ELF-1 (cell line): Measurements from ENCODE around the gene PLA2G4E.
A peak's percentile ranks its signal among the peaks of the same experiment; 100 is the strongest.

Experiments used
- DNase-seq: peaks from one replicate; pipeline ENCODE4 v3.0.0-alpha.2; 2016; ENCODE audit warnings: low read depth, low spot score

The PLA2G4E gene

GRCh38 chr15:41955807-41956525 is 64.9 kb downstream of the PLA2G4E start:
- DNase-seq, result peak; percentile 76

GRCh38 chr15:41955100-41955499 is 65.7 kb downstream of the PLA2G4E start:
- DNase-seq, result no peak

- no peak for DNase-seq
Measured at GRCh38 chr15:41954036-41954435, 66.8 kb downstream of the PLA2G4E start.

GRCh38 chr15:41952013-41952563 is 68.8 kb downstream of the PLA2G4E start:
- DNase-seq, result no peak

- no peak for DNase-seq
Measured at GRCh38 chr15:41951571-41951970, 69.3 kb downstream of the PLA2G4E start.

- no peak for DNase-seq
Measured at GRCh38 chr15:41950489-41950888, 70.4 kb downstream of the PLA2G4E start.

GRCh38 chr15:41950127-41950483 is 70.7 kb downstream of the PLA2G4E start:
- DNase-seq, result peak; percentile 74

- peak; percentile 70 for DNase-seq
Measured at GRCh38 chr15:41949401-41950126, 71.3 kb downstream of the PLA2G4E start.

GRCh38 chr15:41948490-41948889 is 72.4 kb downstream of the PLA2G4E start:
- DNase-seq, result no peak

- DNase-seq, result no peak
Measured at GRCh38 chr15:41946970-41947369, 73.9 kb downstream of the PLA2G4E start.

GRCh38 chr15:41945731-41946130 is 75.1 kb downstream of the PLA2G4E start:
- no peak for DNase-seq

- DNase-seq, result no peak
Measured at GRCh38 chr15:41945221-41945620, 75.6 kb downstream of the PLA2G4E start.

GRCh38 chr15:41944313-41944940 is 76.4 kb downstream of the PLA2G4E start:
- DNase-seq, result peak; percentile 74

GRCh38 chr15:41943543-41944312 is 77.1 kb downstream of the PLA2G4E start:
- no peak for DNase-seq

GRCh38 chr15:41942886-41943285 is 78.0 kb downstream of the PLA2G4E start:
- no peak for DNase-seq

GRCh38 chr15:41941644-41942415 is 79.0 kb downstream of the PLA2G4E start:
- peak; percentile 80 for DNase-seq

GRCh38 chr15:41940441-41940857 is 80.4 kb downstream of the PLA2G4E start:
- DNase-seq, result no peak

GRCh38 chr15:41939986-41940385 is 80.9 kb downstream of the PLA2G4E start:
- DNase-seq, result no peak

- DNase-seq, result no peak
Measured at GRCh38 chr15:41937568-41937923, 83.3 kb downstream of the PLA2G4E start.

GRCh38 chr15:41936649-41937567 is 83.9 kb downstream of the PLA2G4E start:
- DNase-seq, result no peak
